Measurements from ENCODE around the gene FGFR3. TPM values are rescaled to one million over a fixed set of nuclear protein-coding genes. Genes with fewer than 3 reads are reported as not detected.

Gene FGFR3
- total and polyA plus RNA-seq, 2 experiments from 2014 or later: 0.10 to 0.97 TPM

GRCh38 chr4:1756893-1757779 lies 36.0 kb upstream of the FGFR3 start:
- DNase-seq: no peak
- no peaks in the 10 kb centered on the region for H3K4me1 ChIP-seq (ENCODE audit: insufficient read depth)
- no peaks in the 10 kb centered on the region for H3K27me3 ChIP-seq (replicated peaks; ENCODE audit: insufficient read depth)
- H3K9ac ChIP-seq: no peak overlapping the region
- H3K4me3 ChIP-seq: no peak overlapping the region
- no peaks in the 10 kb centered on the region for H4K20me1 ChIP-seq (ENCODE audit: insufficient read depth)
- no peaks in the 10 kb centered on the region for H3K36me3 ChIP-seq (ENCODE audit: low read depth)
- H3K4me2 ChIP-seq (ENCODE audit: unreplicated experiment): no peak overlapping the region
- no peak overlapping the region for H2AFZ ChIP-seq
- no peaks in the 10 kb centered on the region for H3K79me2 ChIP-seq (ENCODE audit: insufficient read depth)
- in situ Hi-C loops (cut with MboI): no loop called here
- no peak overlapping the region for H3K27ac ChIP-seq
- no peaks in the 10 kb centered on the region for H3F3A ChIP-seq (ENCODE audit: insufficient read depth)
- WGBS, 2 experiments (ENCODE audit: low coverage in 1 of 2, low lambda C conversion rate in 2 of 2, missing lambda C conversion rate in 2 of 2): 65 to 76% methylated on average over 16 to 17 of the region's 20 CpGs
- no peaks in the 10 kb centered on the region for H3K9me3 ChIP-seq (ENCODE audit: low read depth)
- TF ChIP-seq EZH2phosphoT487 (IDR thresholded peaks at IDR 0.05; ENCODE audit: insufficient read depth, low read depth) (no peak), EZH2 (IDR thresholded peaks at IDR 0.05; ENCODE audit: insufficient read depth, poor library complexity, severe bottlenecking) (no peak)
- H3K9me2 ChIP-seq (ENCODE audit: insufficient read depth): no peaks in the 10 kb centered on the region

GRCh38 chr4:1757836-1758235 lies 35.3 kb upstream of the FGFR3 start:
- H3K9me3 ChIP-seq (ENCODE audit: low read depth): no peaks in the 10 kb centered on the region
- H3F3A ChIP-seq (ENCODE audit: insufficient read depth): no peaks in the 10 kb centered on the region
- TF ChIP-seq EZH2 (IDR thresholded peaks at IDR 0.05; ENCODE audit: insufficient read depth, poor library complexity, severe bottlenecking): no peak
- no peak for TF ChIP-seq EZH2phosphoT487 (IDR thresholded peaks at IDR 0.05; ENCODE audit: insufficient read depth, low read depth)
- no peak overlapping the region for H3K4me2 ChIP-seq (ENCODE audit: unreplicated experiment)
- no peak for DNase-seq
- H3K9ac ChIP-seq: no peak overlapping the region
- no peak overlapping the region for H3K4me3 ChIP-seq
- WGBS, 2 experiments (ENCODE audit: low coverage in 1 of 2, low lambda C conversion rate in 2 of 2, missing lambda C conversion rate in 2 of 2): 69 to 81% methylated on average over 8 to 17 of the region's 17 CpGs
- in situ Hi-C loops (cut with MboI): no loop called here
- no peaks in the 10 kb centered on the region for H3K27me3 ChIP-seq (replicated peaks; ENCODE audit: insufficient read depth)
- H3K4me1 ChIP-seq (ENCODE audit: insufficient read depth): no peaks in the 10 kb centered on the region
- H2AFZ ChIP-seq: no peak overlapping the region
- H3K27ac ChIP-seq: no peak overlapping the region
- no peaks in the 10 kb centered on the region for H3K36me3 ChIP-seq (ENCODE audit: low read depth)
- H4K20me1 ChIP-seq (ENCODE audit: insufficient read depth): no peaks in the 10 kb centered on the region
- H3K79me2 ChIP-seq (ENCODE audit: insufficient read depth): no peaks in the 10 kb centered on the region
- no peaks in the 10 kb centered on the region for H3K9me2 ChIP-seq (ENCODE audit: insufficient read depth)

GRCh38 chr4:1758306-1759121 lies 34.6 kb upstream of the FGFR3 start:
- Histone ChIP-seq H3K4me2 (ENCODE audit: unreplicated experiment) (no peak overlapping the region), H3K9ac (no peak overlapping the region), H3F3A (ENCODE audit: insufficient read depth) (no peaks in the 10 kb centered on the region), H3K9me3 (ENCODE audit: low read depth) (no peaks in the 10 kb centered on the region), H2AFZ (no peak overlapping the region), H3K79me2 (ENCODE audit: insufficient read depth) (no peaks in the 10 kb centered on the region), H3K27ac (no peak overlapping the region), H4K20me1 (ENCODE audit: insufficient read depth) (no peaks in the 10 kb centered on the region), H3K4me1 (ENCODE audit: insufficient read depth) (no peaks in the 10 kb centered on the region), H3K27me3 (replicated peaks; ENCODE audit: insufficient read depth) (no peaks in the 10 kb centered on the region), H3K9me2 (ENCODE audit: insufficient read depth) (no peaks in the 10 kb centered on the region), H3K4me3 (no peak overlapping the region), H3K36me3 (ENCODE audit: low read depth) (no peaks in the 10 kb centered on the region)
- TF ChIP-seq EZH2phosphoT487 (IDR thresholded peaks at IDR 0.05; ENCODE audit: insufficient read depth, low read depth) (no peak), EZH2 (IDR thresholded peaks at IDR 0.05; ENCODE audit: insufficient read depth, poor library complexity, severe bottlenecking) (no peak)
- no peak for DNase-seq
- in situ Hi-C loops (cut with MboI): no loop called here
- 87 to 92% methylated on average over 23 to 26 of the region's 27 CpGs for WGBS, 2 experiments (ENCODE audit: low coverage in 1 of 2, low lambda C conversion rate in 2 of 2, missing lambda C conversion rate in 2 of 2)

GRCh38 chr4:1759170-1759817 lies 33.8 kb upstream of the FGFR3 start:
- Histone ChIP-seq H3K9me2 (ENCODE audit: insufficient read depth) (no peaks in the 10 kb centered on the region), H3K27me3 (replicated peaks; ENCODE audit: insufficient read depth) (no peaks in the 10 kb centered on the region), H3K79me2 (ENCODE audit: insufficient read depth) (no peaks in the 10 kb centered on the region), H3K4me2 (ENCODE audit: unreplicated experiment) (no peak overlapping the region), H3K9ac (no peak overlapping the region), H3K27ac (no peak overlapping the region), H3F3A (ENCODE audit: insufficient read depth) (no peaks in the 10 kb centered on the region), H3K4me1 (ENCODE audit: insufficient read depth) (no peaks in the 10 kb centered on the region), H2AFZ (no peak overlapping the region), H4K20me1 (ENCODE audit: insufficient read depth) (no peaks in the 10 kb centered on the region), H3K9me3 (ENCODE audit: low read depth) (no peaks in the 10 kb centered on the region), H3K36me3 (ENCODE audit: low read depth) (no peaks in the 10 kb centered on the region), H3K4me3 (no peak overlapping the region)
- no peak for TF ChIP-seq EZH2 (IDR thresholded peaks at IDR 0.05; ENCODE audit: insufficient read depth, poor library complexity, severe bottlenecking)
- TF ChIP-seq EZH2phosphoT487 (IDR thresholded peaks at IDR 0.05; ENCODE audit: insufficient read depth, low read depth): no peak
- in situ Hi-C loops (cut with MboI): no loop called here
- 78 to 81% methylated on average over 17 to 19 of the region's 19 CpGs for WGBS, 2 experiments (ENCODE audit: low coverage in 1 of 2, low lambda C conversion rate in 2 of 2, missing lambda C conversion rate in 2 of 2)
- DNase-seq: no peak
